GM23338 (cell line): ENCODE data around the gene PRLH. TPM values are rescaled to one million over a fixed set of nuclear protein-coding genes. Genes with fewer than 3 reads are reported as not detected.

Source experiments
- ATAC-seq: fragments of 200-7000 bp; cut with Tn5 transposase; 3 replicates; pipeline ENCODE4 v1.9.1; 2020
- DNase-seq: peaks from one replicate; pipeline ENCODE4 v3.0.0-alpha.2; 2015; ENCODE audit warnings: low spot score
- H2AFZ ChIP-seq: fragments of 200-600 bp; sonication (generic); 2 replicates; pipeline ENCODE4 v1.8.0; 2016; ENCODE audit warnings: antibody characterized with exemption, mild to moderate bottlenecking, moderate library complexity
- H3F3A ChIP-seq: fragments of 200-600 bp; sonication (generic); replicated peaks from 2 replicates; pipeline ENCODE4 v1.8.0; 2017; ENCODE audit warnings: antibody characterized with exemption, mixed run types, low read depth
- H3K27ac ChIP-seq: fragments of 200-600 bp; sonication (generic); 2 replicates; pipeline ENCODE4 v1.6.1; 2016; ENCODE audit warnings: low read depth
- H3K27me3 ChIP-seq: fragments of 200-600 bp; sonication (generic); 2 replicates; pipeline ENCODE4 v1.8.0; 2016; ENCODE audit warnings: mild to moderate bottlenecking, mixed run types, moderate library complexity; ENCODE audit not compliant: insufficient read depth
- H3K36me3 ChIP-seq: fragments of 200-600 bp; sonication (generic); 2 replicates; pipeline ENCODE4 v1.8.0; 2016; ENCODE audit warnings: mild to moderate bottlenecking; ENCODE audit not compliant: insufficient read depth
- H3K4me1 ChIP-seq: fragments of 200-600 bp; sonication (generic); 2 replicates; pipeline ENCODE4 v1.8.0; 2016; ENCODE audit warnings: mild to moderate bottlenecking, moderate library complexity; ENCODE audit not compliant: insufficient read depth
- H3K4me2 ChIP-seq: fragments of 200-600 bp; sonication (generic); 2 replicates; pipeline ENCODE4 v1.7.1; 2017; ENCODE audit warnings: mixed run types
- H3K4me3 ChIP-seq: fragments of 200-600 bp; sonication (generic); 2 replicates; pipeline ENCODE4 v1.6.1; 2016; ENCODE audit warnings: mixed run types
- H3K79me2 ChIP-seq: fragments of 200-600 bp; sonication (generic); replicated peaks from 2 replicates; pipeline ENCODE4 v1.8.0; 2017; ENCODE audit warnings: mild to moderate bottlenecking; ENCODE audit not compliant: insufficient read depth
- H3K9me2 ChIP-seq: fragments of 200-600 bp; sonication (generic); 2 replicates; pipeline ENCODE4 v1.8.0; 2017; ENCODE audit not compliant: insufficient read depth
- H4K20me1 ChIP-seq: fragments of 200-600 bp; sonication (generic); replicated peaks from 2 replicates; pipeline ENCODE4 v1.8.0; 2017; ENCODE audit warnings: mild to moderate bottlenecking; ENCODE audit not compliant: insufficient read depth
- H3K27ac Mint-ChIP-seq: 2 replicates; pipeline ENCODE4 v1.8.0; 2020; ENCODE audit warnings: inconsistent platforms, mild to moderate bottlenecking, moderate library complexity, mixed read lengths
- H3K27me3 Mint-ChIP-seq: 3 replicates; pipeline ENCODE4 v1.8.0; 2022; ENCODE audit warnings: low read depth, mild to moderate bottlenecking, moderate library complexity, mixed read lengths, inconsistent platforms; ENCODE audit not compliant: insufficient read depth, poor library complexity
- H3K36me3 Mint-ChIP-seq: 3 replicates; pipeline ENCODE4 v1.8.0; 2021; ENCODE audit warnings: low read depth, mild to moderate bottlenecking, inconsistent platforms, moderate library complexity, mixed read lengths
- H3K4me1 Mint-ChIP-seq: 3 replicates; pipeline ENCODE4 v1.8.0; 2020; ENCODE audit warnings: mild to moderate bottlenecking, inconsistent platforms, mixed read lengths
- H3K4me3 Mint-ChIP-seq: 3 replicates; pipeline ENCODE4 v1.8.0; 2021; ENCODE audit warnings: moderate library complexity, mild to moderate bottlenecking, inconsistent platforms, mixed read lengths
- H3K9me3 Mint-ChIP-seq: 3 replicates; pipeline ENCODE4 v1.8.0; 2020; ENCODE audit warnings: moderate library complexity, mild to moderate bottlenecking, inconsistent platforms, mixed read lengths
- CREB1 ChIP-seq: fragments of 250-450 bp; sonication (Bioruptor Pico); IDR thresholded peaks from 2 replicates; pipeline ENCODE4 v1.5.0; 2020; ENCODE audit warnings: low read depth, mild to moderate bottlenecking, moderate library complexity
- CTCF ChIP-seq, 2 experiments: fragments of 200-600 bp in 1 of 2; sonication (generic) in 1 of 2; conservative IDR thresholded peaks; 2 replicates each; pipeline versions ENCODE4 v1.5.1 to v1.6.1; 2016 to 2017; ENCODE audit warnings: antibody characterized with exemption in 2 of 2, low read depth in 2 of 2, mild to moderate bottlenecking in 2 of 2, moderate library complexity in 1 of 2
- ETS1 ChIP-seq: IDR thresholded peaks from 2 replicates; pipeline ENCODE4 v1.6.1; 2016; ENCODE audit warnings: antibody characterized with exemption
- EZH2 ChIP-seq: fragments of 200-600 bp; sonication (generic); IDR thresholded peaks from one replicate; pipeline ENCODE4 v1.8.0; 2017; ENCODE audit warnings: antibody characterized with exemption, mild to moderate bottlenecking, low read depth; ENCODE audit not compliant: unreplicated experiment
- EZH2phosphoT487 ChIP-seq: fragments of 200-600 bp; sonication (generic); IDR thresholded peaks from one replicate; pipeline ENCODE4 v1.8.1; 2018; ENCODE audit warnings: antibody characterized with exemption; ENCODE audit not compliant: unreplicated experiment
- JUNB ChIP-seq: IDR thresholded peaks from one replicate; pipeline ENCODE4 v1.6.1; 2016; ENCODE audit warnings: antibody characterized with exemption; ENCODE audit not compliant: unreplicated experiment
- NANOG ChIP-seq: IDR thresholded peaks from 2 replicates; pipeline ENCODE4 v1.6.1; 2016; ENCODE audit warnings: antibody characterized with exemption, borderline replicate concordance
- POLR2AphosphoS5 ChIP-seq: IDR thresholded peaks from 2 replicates; pipeline ENCODE4 v1.6.1; 2016; ENCODE audit warnings: antibody characterized with exemption, low read depth
- STAT1 ChIP-seq: IDR thresholded peaks from one replicate; pipeline ENCODE4 v1.6.1; 2016; ENCODE audit warnings: antibody characterized with exemption; ENCODE audit not compliant: unreplicated experiment
- ZNF114 ChIP-seq: fragments of 250-450 bp; sonication (Bioruptor Pico); IDR thresholded peaks from 2 replicates; pipeline ENCODE4 v1.5.0; 2020; ENCODE audit warnings: mild to moderate bottlenecking, moderate library complexity
- ZNF331 ChIP-seq: fragments of 250-450 bp; sonication (Bioruptor Pico); IDR thresholded peaks from 2 replicates; pipeline ENCODE4 v1.5.0; 2020; ENCODE audit warnings: low read depth, mild to moderate bottlenecking, moderate library complexity
- ZNF462 ChIP-seq: fragments of 250-450 bp; sonication (Bioruptor Pico); IDR thresholded peaks from 2 replicates; pipeline ENCODE4 v1.5.0; 2020; ENCODE audit warnings: mild to moderate bottlenecking, moderate library complexity
- polyA plus RNA-seq: library from polyadenylated mRNA; unstranded; fragments of >200 nt; fragmentation: Nextera tagmentation; extraction: Ambion mirVana; gene quantifications from 2 replicates; pipeline ENCODE4 v1.2.1, GENCODE V29; 2016
- total RNA-seq: library from RNA; depleted of rRNA; stranded (reverse); fragments of >200 nt; shearing (Covaris generic); gene quantifications from 2 replicates; pipeline ENCODE4 v1.2.3, GENCODE V29; 2014
- TF ChIP-seq, protein P1 (sequence below): IDR thresholded peaks from one replicate; pipeline ENCODE4 v1.6.1; 2018; ENCODE audit warnings: antibody characterized with exemption; ENCODE audit not compliant: unreplicated experiment

PRLH gene
- total and polyA plus RNA-seq, 2 experiments from 2014 or later: not detected

DNA sequence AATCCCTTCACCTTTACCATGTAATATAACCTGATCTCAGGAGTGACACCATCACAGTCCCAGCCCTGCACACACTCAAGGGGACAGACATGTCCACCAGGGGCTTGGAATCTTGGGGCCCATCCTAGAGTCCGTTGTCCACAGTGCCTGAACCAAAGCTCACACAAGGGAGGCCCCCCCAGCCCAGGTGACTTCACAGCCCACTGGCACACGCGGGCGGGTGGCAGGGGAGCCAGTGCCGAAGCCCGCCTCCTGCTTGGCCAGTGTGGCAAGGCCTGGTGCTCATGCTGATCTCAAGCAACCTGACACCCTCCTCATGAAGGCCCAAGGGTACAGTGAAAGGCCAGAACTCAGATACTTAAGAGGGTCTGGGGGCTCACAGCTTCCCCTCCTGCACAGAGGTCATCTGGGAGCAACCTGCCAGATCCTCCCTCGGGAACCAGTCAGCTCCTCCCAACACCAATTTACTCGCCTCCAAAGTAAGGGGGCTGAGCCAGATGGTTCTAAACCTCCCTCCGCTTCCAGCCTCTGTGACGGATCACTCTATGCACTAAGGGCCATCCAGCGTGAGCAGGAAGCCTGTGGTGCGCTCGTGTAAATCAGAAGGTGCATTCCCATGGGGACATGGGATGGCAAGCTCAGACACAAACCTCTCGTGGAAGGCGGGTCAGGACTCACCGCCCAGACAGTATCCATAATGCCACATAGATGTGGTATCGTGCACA is 27.4 kb downstream of the PRLH start:
- Mint-ChIP-seq H3K27me3 (peaks cover 17% of the 10 kb centered on the region), H3K27ac (peak overlapping the region; percentile 63), H3K4me1 (peaks cover 71% of the 10 kb centered on the region), H3K36me3 (peaks cover 3% of the 10 kb centered on the region; the same call in 1 of the 3 replicates), H3K4me3 (peak overlapping the region; percentile 28; the same call in 1 of the 3 replicates), H3K9me3 (no peaks in the 10 kb centered on the region; the same call in 2 of the 3 replicates)
- Histone ChIP-seq H3K4me1 (peaks cover 39% of the 10 kb centered on the region), H3F3A (0 out of 2 replicates have a peak, but pooled peaks cover 9% of the 10 kb centered on the region), H3K27ac (peak overlapping the region; percentile 87; the same call in 1 of the 2 replicates), H3K36me3 (no peaks in the 10 kb centered on the region), H3K4me3 (no peak overlapping the region), H4K20me1 (no peaks in the 10 kb centered on the region), H3K27me3 (no peaks in the 10 kb centered on the region), H3K4me2 (peak overlapping the region; percentile 42), H3K79me2 (peaks cover 10% of the 10 kb centered on the region; the same call in 1 of the 2 replicates), H2AFZ (0 out of 2 replicates have a peak overlapping the region, but pooled peaks have one; percentile 32), H3K9me2 (no peaks in the 10 kb centered on the region)
- no peak for TF ChIP-seq ZNF331 (CRISPR knock-in tag)
- no peak for TF ChIP-seq STAT1
- no peak for TF ChIP-seq CTCF (conservative IDR thresholded peaks at IDR 0.05; ENCODE audit: low read depth in 2 of 2)
- no peak for TF ChIP-seq ZNF114 (CRISPR knock-in tag)
- TF ChIP-seq, protein P1, sequence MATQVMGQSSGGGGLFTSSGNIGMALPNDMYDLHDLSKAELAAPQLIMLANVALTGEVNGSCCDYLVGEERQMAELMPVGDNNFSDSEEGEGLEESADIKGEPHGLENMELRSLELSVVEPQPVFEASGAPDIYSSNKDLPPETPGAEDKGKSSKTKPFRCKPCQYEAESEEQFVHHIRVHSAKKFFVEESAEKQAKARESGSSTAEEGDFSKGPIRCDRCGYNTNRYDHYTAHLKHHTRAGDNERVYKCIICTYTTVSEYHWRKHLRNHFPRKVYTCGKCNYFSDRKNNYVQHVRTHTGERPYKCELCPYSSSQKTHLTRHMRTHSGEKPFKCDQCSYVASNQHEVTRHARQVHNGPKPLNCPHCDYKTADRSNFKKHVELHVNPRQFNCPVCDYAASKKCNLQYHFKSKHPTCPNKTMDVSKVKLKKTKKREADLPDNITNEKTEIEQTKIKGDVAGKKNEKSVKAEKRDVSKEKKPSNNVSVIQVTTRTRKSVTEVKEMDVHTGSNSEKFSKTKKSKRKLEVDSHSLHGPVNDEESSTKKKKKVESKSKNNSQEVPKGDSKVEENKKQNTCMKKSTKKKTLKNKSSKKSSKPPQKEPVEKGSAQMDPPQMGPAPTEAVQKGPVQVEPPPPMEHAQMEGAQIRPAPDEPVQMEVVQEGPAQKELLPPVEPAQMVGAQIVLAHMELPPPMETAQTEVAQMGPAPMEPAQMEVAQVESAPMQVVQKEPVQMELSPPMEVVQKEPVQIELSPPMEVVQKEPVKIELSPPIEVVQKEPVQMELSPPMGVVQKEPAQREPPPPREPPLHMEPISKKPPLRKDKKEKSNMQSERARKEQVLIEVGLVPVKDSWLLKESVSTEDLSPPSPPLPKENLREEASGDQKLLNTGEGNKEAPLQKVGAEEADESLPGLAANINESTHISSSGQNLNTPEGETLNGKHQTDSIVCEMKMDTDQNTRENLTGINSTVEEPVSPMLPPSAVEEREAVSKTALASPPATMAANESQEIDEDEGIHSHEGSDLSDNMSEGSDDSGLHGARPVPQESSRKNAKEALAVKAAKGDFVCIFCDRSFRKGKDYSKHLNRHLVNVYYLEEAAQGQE: no peak
- no peak for TF ChIP-seq NANOG
- no peak for TF ChIP-seq JUNB
- TF ChIP-seq ZNF462: no peak
- TF ChIP-seq EZH2: no peak
- TF ChIP-seq CREB1 (CRISPR knock-in tag): no peak
- no peak for TF ChIP-seq EZH2phosphoT487
- TF ChIP-seq POLR2AphosphoS5: no peak
- no peak for TF ChIP-seq ETS1
- ATAC-seq (peak; percentile 8), DNase-seq (no peak)
